Psoas muscle (tissue), 8 donors: Measurements from ENCODE around the gene KIAA0319L. TPM values are rescaled to one million over a fixed set of nuclear protein-coding genes. Genes with fewer than 3 reads are reported as not detected.

Experiments
- ATAC-seq, 4 donors: fragments of 200-7000 bp; cut with Tn5 transposase; one replicate each; pipeline ENCODE4 v1.9.1; 2020; ENCODE audit warnings: moderate library complexity in 3 of 4, mild to moderate bottlenecking in 2 of 4
- DNase-seq, 2 donors: peaks; one replicate each; pipeline ENCODE4 v3.0.0-alpha.2; 2020
- H3K27ac ChIP-seq: fragments of 200-600 bp; one replicate; pipeline ENCODE4 v1.8.0; 2022
- H3K27me3 ChIP-seq, 3 donors: fragments of 200-600 bp in 1 of 3; one replicate each; pipeline versions ENCODE4 v1.6.1 to v1.8.0; 2013 to 2022; ENCODE audit warnings: low read length in 2 of 3, mild to moderate bottlenecking in 2 of 3, moderate library complexity in 1 of 3; ENCODE audit not compliant: insufficient read depth in 3 of 3
- H3K36me3 ChIP-seq, 2 donors: fragments of 200-600 bp in 1 of 2; one replicate each; pipeline versions ENCODE4 v1.6.1 to v1.8.0; 2013 to 2022; ENCODE audit warnings: low read depth in 1 of 2, mild to moderate bottlenecking in 1 of 2, moderate library complexity in 1 of 2; ENCODE audit not compliant: insufficient read depth in 1 of 2
- H3K4me1 ChIP-seq: fragments of 200-600 bp; one replicate; pipeline ENCODE4 v1.8.0; 2022
- H3K4me3 ChIP-seq: fragments of 200-600 bp; one replicate; pipeline ENCODE4 v1.8.0; 2022; ENCODE audit warnings: mild to moderate bottlenecking
- H3K9me3 ChIP-seq: fragments of 200-600 bp; one replicate; pipeline ENCODE4 v1.8.0; 2022
- WGBS, 3 donors: extraction: QIAGEN DNeasy Blood & Tissue Kit; methylation state at CpG; one replicate each; pipeline versions ENCODE4 v1.1.6 to v1.1.7; 2013; 5-methylcytosine and 5-hydroxymethylcytosine counted together
- intact Hi-C, 2 donors: fragments of 100-400 bp; cut with DNase I; formaldehyde crosslinking; loops; one replicate each; pipeline versions ENCODE4 v1.11.0 to v1.14.2; 2022
- polyA plus RNA-seq, 3 donors: library from polyadenylated mRNA; stranded (reverse); fragments of 200-250 nt; gene quantifications; one replicate each; pipeline ENCODE4 v1.2.3, GENCODE V29; 2013
- total RNA-seq, 4 donors: library from RNA; stranded (reverse); fragmentation: NEBNext Ultra II Directional in 2 of 4; extraction: Animal tissue kit (Norgen Biotek cat#: 25700) in 2 of 4; gene quantifications; one replicate each; pipeline versions ENCODE4 v1.2.1 to v1.2.4, GENCODE V29; 2021 to 2023
- TF ChIP-seq, protein P1 (sequence below): fragments of 200-600 bp; IDR thresholded peaks from one replicate; pipeline ENCODE4 v1.8.0; 2022; ENCODE audit warnings: antibody characterized with exemption
- donor health status: healthy with polysubstance abuse.
- donor health status: DM: no; HTN: no; CAD: no; lungs with moderate emphysema.
- donor health status: Bipolar disorder and iron deficiency.
- donor health status: healthy.
- donor health status: DM: yes; HTN: yes; CAD: no.
- donor health status: DM: no; HTN: no; CAD: no.
- donor health status: DM: no; HTN: no; CAD: no.
- donor health status: DM: yes; HTN: yes; CAD: no.

The KIAA0319L gene
- total and polyA plus RNA-seq, 7 donors = 18.0 to 46.9 (median 35.7) TPM

DNA sequence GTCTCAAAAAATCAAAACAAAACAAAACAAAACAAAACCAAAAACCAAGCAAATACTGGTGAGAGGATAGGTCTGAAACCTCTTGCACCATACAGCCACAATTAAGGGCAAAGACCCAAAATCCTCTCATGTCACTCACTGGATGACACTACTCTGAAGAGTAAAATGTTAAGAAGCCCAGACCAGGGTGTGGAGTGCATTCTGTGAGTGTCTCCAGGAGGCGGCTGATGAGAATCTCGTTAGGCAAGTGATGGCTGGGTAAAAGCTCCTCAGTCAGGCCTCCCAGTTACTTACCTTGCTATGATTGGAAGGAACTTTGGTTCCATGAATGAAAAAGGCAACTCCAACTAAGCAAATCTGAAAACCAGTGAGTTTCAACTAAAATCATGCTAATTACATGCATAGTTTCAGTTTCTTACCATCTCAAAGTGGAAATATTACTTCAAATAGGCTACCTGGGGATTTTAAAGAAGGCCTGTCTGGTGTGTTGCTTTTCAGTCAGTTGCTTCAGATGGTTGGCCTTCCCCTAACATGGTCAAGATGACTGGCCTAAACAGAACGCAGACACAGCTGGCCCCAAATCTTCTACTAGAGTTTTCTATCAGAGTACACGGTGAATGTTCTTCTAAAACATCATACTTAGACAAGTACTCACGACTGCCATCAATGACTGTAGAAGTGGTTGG is 95.1 kb downstream of the KIAA0319L start:
- no peaks in the 10 kb centered on the region for H3K27me3 ChIP-seq
- 89 to 96% (median 95%) methylated on average over 5 of the region's 5 CpGs for WGBS, 3 donors
- TF ChIP-seq, protein P1, sequence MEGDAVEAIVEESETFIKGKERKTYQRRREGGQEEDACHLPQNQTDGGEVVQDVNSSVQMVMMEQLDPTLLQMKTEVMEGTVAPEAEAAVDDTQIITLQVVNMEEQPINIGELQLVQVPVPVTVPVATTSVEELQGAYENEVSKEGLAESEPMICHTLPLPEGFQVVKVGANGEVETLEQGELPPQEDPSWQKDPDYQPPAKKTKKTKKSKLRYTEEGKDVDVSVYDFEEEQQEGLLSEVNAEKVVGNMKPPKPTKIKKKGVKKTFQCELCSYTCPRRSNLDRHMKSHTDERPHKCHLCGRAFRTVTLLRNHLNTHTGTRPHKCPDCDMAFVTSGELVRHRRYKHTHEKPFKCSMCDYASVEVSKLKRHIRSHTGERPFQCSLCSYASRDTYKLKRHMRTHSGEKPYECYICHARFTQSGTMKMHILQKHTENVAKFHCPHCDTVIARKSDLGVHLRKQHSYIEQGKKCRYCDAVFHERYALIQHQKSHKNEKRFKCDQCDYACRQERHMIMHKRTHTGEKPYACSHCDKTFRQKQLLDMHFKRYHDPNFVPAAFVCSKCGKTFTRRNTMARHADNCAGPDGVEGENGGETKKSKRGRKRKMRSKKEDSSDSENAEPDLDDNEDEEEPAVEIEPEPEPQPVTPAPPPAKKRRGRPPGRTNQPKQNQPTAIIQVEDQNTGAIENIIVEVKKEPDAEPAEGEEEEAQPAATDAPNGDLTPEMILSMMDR = no peak
- no peak overlapping the region for H3K4me3 ChIP-seq
- intact Hi-C loops = no loop called here
- H3K9me3 ChIP-seq = no peaks in the 10 kb centered on the region
- peaks cover 2 to 87% of the 10 kb centered on the region in 2 donors for H3K36me3 ChIP-seq
- DNase-seq (no peak), ATAC-seq (no peak)
- no peaks in the 10 kb centered on the region for H3K4me1 ChIP-seq
- no peak overlapping the region for H3K27ac ChIP-seq

DNA sequence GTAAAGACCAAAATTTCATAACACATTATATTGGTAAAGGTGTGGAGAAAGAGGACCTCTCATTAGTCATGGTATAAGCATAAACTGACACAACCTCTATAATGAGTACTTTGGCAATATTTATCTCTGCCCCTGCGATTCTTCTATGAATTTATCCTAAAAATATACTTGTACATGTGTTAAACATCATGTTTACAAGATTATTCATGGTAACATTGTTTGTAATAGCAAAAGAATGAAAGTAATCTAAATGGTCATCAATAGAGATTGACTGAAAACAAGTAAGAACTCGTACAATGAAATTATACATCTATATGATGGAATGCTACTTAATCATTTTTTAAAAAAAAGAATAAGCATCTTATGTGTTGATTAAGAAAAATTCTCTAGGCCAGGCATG is 96.4 kb downstream of the KIAA0319L start:
- DNase-seq = no peak
- no peak for ATAC-seq
- Histone ChIP-seq H3K27ac (no peak overlapping the region), H3K36me3 (peaks cover 2 to 87% of the 10 kb centered on the region in 2 donors), H3K4me1 (no peaks in the 10 kb centered on the region), H3K4me3 (no peak overlapping the region), H3K9me3 (no peaks in the 10 kb centered on the region), H3K27me3 (no peaks in the 10 kb centered on the region)
- TF ChIP-seq, protein P1 = no peak
- intact Hi-C loops = no loop called here
- WGBS, 3 donors = 92 to 97% (median 94%) methylated on average over 2 of the region's 2 CpGs

DNA sequence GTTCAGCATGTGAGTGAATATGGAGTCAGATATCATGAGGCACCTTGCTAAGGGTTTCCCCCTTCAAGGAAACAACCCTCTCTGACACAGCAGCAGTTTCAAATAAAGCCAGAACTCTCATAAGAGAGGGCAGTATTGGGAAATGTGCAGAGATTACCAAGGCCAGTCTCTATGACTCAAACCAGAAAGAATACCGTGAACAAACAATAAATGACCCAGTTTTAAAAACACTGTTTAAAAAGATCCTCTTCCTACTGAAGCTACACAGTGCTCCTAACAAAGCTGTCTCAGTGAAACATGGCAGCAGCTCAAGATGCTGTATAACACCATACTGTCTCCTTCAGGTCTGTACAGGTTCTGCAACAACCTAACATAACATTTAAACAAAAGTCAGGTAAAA is 102.6 kb downstream of the KIAA0319L start:
- H3K9me3 ChIP-seq = no peaks in the 10 kb centered on the region
- H3K4me3 ChIP-seq = no peak overlapping the region
- intact Hi-C loops = loop anchor here (5.0 to 10.0 kb wide), 3 partner anchors 108 to 273 kb away; no protein-coding TSS in a partner anchor
- H3K27me3 ChIP-seq = no peaks in the 10 kb centered on the region
- no peak overlapping the region for H3K27ac ChIP-seq
- no peak for DNase-seq
- TF ChIP-seq, protein P1 = no peak
- 69 to 89% (median 76%) methylated on average over 1 of the region's 1 CpG for WGBS, 3 donors
- H3K4me1 ChIP-seq = peaks cover 9% of the 10 kb centered on the region
- no peak for ATAC-seq
- peaks cover 0 to 84% of the 10 kb centered on the region in 2 donors for H3K36me3 ChIP-seq

DNA sequence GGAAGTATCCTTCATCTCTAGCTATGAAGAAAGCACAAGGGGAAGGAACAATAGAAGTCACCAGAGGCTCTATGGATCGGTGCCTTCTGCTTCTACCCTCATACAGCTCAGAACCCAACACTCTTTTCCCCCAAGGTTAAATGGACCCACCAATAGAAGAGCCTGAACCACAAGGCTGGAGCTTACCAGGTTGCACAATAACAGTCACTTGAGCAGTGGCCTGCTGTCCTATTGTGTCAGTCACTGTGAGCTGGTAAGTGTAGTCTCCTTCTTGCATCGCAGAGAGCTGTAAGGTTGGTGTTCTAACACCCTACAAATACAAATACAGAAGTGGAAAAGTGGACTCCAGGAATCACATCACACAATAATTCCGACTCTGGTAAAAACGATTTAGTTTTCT is 103.0 kb downstream of the KIAA0319L start:
- ATAC-seq = no peak
- 95 to 97% (median 95%) methylated on average over 4 of the region's 4 CpGs for WGBS, 3 donors
- H3K4me1 ChIP-seq = peaks cover 9% of the 10 kb centered on the region
- H3K27ac ChIP-seq = no peak overlapping the region
- intact Hi-C loops = loop anchor here (5.0 to 10.0 kb wide), 3 partner anchors 108 to 273 kb away; no protein-coding TSS in a partner anchor
- no peaks in the 10 kb centered on the region for H3K9me3 ChIP-seq
- peaks cover 0 to 88% of the 10 kb centered on the region in 2 donors for H3K36me3 ChIP-seq
- H3K4me3 ChIP-seq = no peak overlapping the region
- no peaks in the 10 kb centered on the region for H3K27me3 ChIP-seq
- TF ChIP-seq, protein P1 = no peak
- DNase-seq = no peak
